Esophagus squamous epithelium (tissue), 5 donors: ENCODE measurements around the gene MEIS1. TPM values are rescaled to one million over a fixed set of nuclear protein-coding genes. Genes with fewer than 3 reads are reported as not detected.

ENCODE experiments used
- DNase-seq: peaks from one replicate; lab custom pipeline; 2025; lab: John Stamatoyannopoulos, UW
- H3K27ac ChIP-seq, 4 donors: fragments of 200-600 bp; sonication (generic); one replicate each; pipeline ENCODE4 v1.5.1; 2016 to 2019; ENCODE audit warnings: mild to moderate bottlenecking in 1 of 4
- H3K27me3 ChIP-seq, 4 donors: fragments of 200-600 bp; sonication (generic); 1 replicate in 3 of 4; 2 replicates in 1 of 4; pipeline versions ENCODE4 v1.5.1 to v1.6.0; 2017 to 2021; ENCODE audit warnings: antibody characterized with exemption in 1 of 4
- H3K36me3 ChIP-seq, 3 donors: fragments of 200-600 bp; sonication (generic); one replicate each; pipeline ENCODE4 v1.5.1; 2016 to 2019
- H3K4me1 ChIP-seq, 3 donors: fragments of 200-600 bp; sonication (generic); one replicate each; pipeline ENCODE4 v1.5.1; 2017 to 2019
- H3K4me3 ChIP-seq, 4 donors: fragments of 200-600 bp; sonication (generic); 1 replicate in 3 of 4; 2 replicates in 1 of 4; pipeline ENCODE4 v1.5.1; 2016 to 2019; ENCODE audit warnings: mild to moderate bottlenecking in 2 of 4, moderate library complexity in 1 of 4
- H3K9me3 ChIP-seq, 3 donors: fragments of 200-600 bp; sonication (generic); one replicate each; pipeline ENCODE4 v1.5.1; 2016 to 2019
- POLR2A ChIP-seq, 4 donors: fragments of 450-650 bp; IDR thresholded peaks; one replicate each; pipeline ENCODE4 v1.6.1; 2017; ENCODE audit warnings: antibody characterized with exemption in 4 of 4, mild to moderate bottlenecking in 4 of 4, moderate library complexity in 3 of 4
- WGBS, 2 donors: methylation state at CpG; one replicate each; pipeline ENCODE4 v1.1.5; 2018; 5-methylcytosine and 5-hydroxymethylcytosine counted together
- intact Hi-C: fragments of 100-400 bp; cut with DNase I; formaldehyde crosslinking; loops from one replicate; pipeline ENCODE4 v1.15.0; 2022
- total RNA-seq, 4 donors: library from RNA; depleted of rRNA; stranded (reverse); fragments of >200 nt; gene quantifications; one replicate each; pipeline ENCODE4 v1.1.0, GENCODE V29; 2016
- TF ChIP-seq, protein P1 (sequence below), 6 experiments: fragments of 450-650 bp in 4 of 6; fragments of 200-600 bp in 2 of 6; sonication (generic) in 2 of 6; IDR thresholded peaks; one replicate each; pipeline ENCODE4 v1.5.1; 2016 to 2019; ENCODE audit warnings: antibody characterized with exemption in 6 of 6, mild to moderate bottlenecking in 4 of 6, moderate library complexity in 4 of 6
- donor health status: DM: yes; HTN: yes; CAD: no.

MEIS1 gene
- total RNA-seq, 4 donors from 2014 or later, result 17.8 to 56.1 (median 28.5) TPM

- 0 to 3% methylated on average over 16 to 25 of the region's 36 CpGs for WGBS, 2 donors
- peaks cover 0 to 20% (median 0%) of the 10 kb centered on the region in 4 donors for H3K27me3 ChIP-seq
- no peak for TF ChIP-seq POLR2A (IDR thresholded peaks at IDR 0.05)
- TF ChIP-seq, protein P1, sequence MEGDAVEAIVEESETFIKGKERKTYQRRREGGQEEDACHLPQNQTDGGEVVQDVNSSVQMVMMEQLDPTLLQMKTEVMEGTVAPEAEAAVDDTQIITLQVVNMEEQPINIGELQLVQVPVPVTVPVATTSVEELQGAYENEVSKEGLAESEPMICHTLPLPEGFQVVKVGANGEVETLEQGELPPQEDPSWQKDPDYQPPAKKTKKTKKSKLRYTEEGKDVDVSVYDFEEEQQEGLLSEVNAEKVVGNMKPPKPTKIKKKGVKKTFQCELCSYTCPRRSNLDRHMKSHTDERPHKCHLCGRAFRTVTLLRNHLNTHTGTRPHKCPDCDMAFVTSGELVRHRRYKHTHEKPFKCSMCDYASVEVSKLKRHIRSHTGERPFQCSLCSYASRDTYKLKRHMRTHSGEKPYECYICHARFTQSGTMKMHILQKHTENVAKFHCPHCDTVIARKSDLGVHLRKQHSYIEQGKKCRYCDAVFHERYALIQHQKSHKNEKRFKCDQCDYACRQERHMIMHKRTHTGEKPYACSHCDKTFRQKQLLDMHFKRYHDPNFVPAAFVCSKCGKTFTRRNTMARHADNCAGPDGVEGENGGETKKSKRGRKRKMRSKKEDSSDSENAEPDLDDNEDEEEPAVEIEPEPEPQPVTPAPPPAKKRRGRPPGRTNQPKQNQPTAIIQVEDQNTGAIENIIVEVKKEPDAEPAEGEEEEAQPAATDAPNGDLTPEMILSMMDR (IDR thresholded peaks at IDR 0.05), result no peak
- H3K4me3 ChIP-seq, result peak overlapping the region; percentile 68 to 78 (median 74)
- no peaks in the 10 kb centered on the region for H3K9me3 ChIP-seq
- peak overlapping the region; percentile 86 to 98 (median 94) for H3K27ac ChIP-seq
- no peak for DNase-seq
- peaks cover 0 to 15% (median 8%) of the 10 kb centered on the region in 3 donors for H3K36me3 ChIP-seq
- intact Hi-C loops, result loop anchor here (5.0 kb wide), 1 partner anchor 137 kb away; no protein-coding TSS in a partner anchor
- peaks cover 0 to 46% (median 8%) of the 10 kb centered on the region in 3 donors for H3K4me1 ChIP-seq
Observed at GRCh38 chr2:66439812-66440542, 5.1 kb downstream of the MEIS1 start.

DNA sequence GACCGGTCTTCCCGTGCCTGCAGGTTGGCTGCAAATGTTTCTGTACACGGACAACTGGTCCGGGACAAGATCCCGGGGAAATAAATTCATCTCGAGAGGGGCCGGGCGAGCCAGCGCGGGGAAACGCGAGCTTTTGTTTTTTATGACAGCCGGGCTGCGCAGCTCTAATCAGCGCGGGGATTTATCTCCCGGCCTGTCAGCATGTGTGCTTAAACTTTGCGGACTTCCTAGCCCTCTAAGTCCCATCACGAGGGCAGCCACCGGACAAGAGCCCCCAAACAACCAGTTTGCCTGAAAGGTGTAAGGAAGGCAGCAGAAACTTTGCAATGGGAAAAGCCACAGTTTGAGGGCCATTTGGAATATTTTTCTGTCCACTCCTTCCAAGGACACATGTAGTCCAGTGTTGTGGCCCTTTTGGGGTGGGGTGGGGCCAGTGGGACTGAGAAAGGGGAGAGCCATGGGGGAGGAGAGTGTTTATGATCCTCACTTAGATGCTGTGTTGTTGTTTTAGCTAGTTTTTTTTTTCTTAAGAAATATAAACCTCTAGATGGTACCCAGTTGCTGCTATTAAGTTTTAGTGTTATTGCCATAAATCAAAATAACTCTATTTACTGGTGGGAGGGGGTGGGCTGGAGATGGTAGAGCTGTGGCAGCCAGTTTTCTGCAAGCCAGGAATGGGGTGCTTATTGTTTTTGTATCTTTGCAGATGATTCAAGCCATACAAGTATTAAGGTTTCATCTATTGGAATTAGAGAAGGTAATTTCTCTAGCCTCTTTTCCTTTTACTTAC is 6.0 kb downstream of the MEIS1 start:
- peaks cover 0 to 20% (median 8%) of the 10 kb centered on the region in 3 donors for H3K36me3 ChIP-seq
- intact Hi-C loops, result no loop called here
- H3K4me1 ChIP-seq, result peaks cover 0 to 54% (median 11%) of the 10 kb centered on the region in 3 donors
- no peak for TF ChIP-seq POLR2A (IDR thresholded peaks at IDR 0.05)
- TF ChIP-seq, protein P1 (IDR thresholded peaks at IDR 0.05), result no peak
- H3K27ac ChIP-seq, result peak overlapping the region; percentile 86 to 98 (median 94)
- peak overlapping the region; percentile 68 to 78 (median 74) for H3K4me3 ChIP-seq
- H3K9me3 ChIP-seq, result no peaks in the 10 kb centered on the region
- WGBS, 2 donors, result 2 to 5% methylated on average over 9 to 13 of the region's 20 CpGs
- DNase-seq, result no peak
- peaks cover 0 to 24% (median 0%) of the 10 kb centered on the region in 4 donors for H3K27me3 ChIP-seq

DNA sequence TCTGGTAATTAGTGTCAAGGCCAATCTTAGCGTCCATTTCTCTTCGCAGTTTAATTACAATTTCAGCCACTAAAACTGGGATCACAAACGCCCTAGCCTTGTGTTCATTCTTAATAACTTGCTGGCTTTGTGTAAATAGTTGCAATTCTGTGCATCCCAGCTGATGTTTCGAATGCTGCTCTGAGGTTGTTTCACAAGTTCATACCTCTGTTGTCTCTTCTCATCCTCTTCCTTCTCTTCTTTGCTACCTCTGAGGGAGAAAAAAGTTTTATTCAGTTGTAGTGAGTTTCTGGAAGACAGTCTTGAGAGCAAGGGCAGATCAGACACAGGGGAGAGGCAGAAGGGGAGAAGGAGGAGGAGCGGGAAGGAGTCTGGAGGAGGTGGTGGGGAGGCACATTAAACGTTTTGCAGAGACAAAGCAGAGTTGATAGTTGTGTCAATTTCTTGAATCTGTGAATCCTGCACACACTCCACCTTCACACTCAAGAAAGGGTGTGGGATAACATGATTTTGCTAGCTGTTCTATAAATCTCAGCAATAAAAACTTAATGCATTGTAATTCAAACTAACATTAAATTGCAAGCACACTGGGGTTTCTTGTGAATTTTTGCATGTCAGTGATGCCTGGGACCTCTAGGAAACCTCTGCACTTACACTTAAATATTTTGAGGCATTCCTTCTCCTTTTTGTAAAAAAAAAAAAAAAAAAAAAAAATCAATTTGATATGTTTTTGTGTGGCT is 6.8 kb downstream of the MEIS1 start:
- peaks cover 0 to 24% (median 0%) of the 10 kb centered on the region in 4 donors for H3K27me3 ChIP-seq
- intact Hi-C loops, result no loop called here
- no peaks in the 10 kb centered on the region for H3K9me3 ChIP-seq
- DNase-seq, result no peak
- peaks cover 0 to 62% (median 15%) of the 10 kb centered on the region in 3 donors for H3K4me1 ChIP-seq
- 21 to 24% methylated on average over 6 of the region's 6 CpGs for WGBS, 2 donors
- H3K36me3 ChIP-seq, result peaks cover 0 to 20% (median 8%) of the 10 kb centered on the region in 3 donors
- peak overlapping the region; percentile 86 to 98 (median 94) for H3K27ac ChIP-seq
- H3K4me3 ChIP-seq, result peak overlapping the region; percentile 68 to 78 (median 74)
- TF ChIP-seq POLR2A (IDR thresholded peaks at IDR 0.05), result no peak
- TF ChIP-seq, protein P1 (IDR thresholded peaks at IDR 0.05), result no peak

DNA sequence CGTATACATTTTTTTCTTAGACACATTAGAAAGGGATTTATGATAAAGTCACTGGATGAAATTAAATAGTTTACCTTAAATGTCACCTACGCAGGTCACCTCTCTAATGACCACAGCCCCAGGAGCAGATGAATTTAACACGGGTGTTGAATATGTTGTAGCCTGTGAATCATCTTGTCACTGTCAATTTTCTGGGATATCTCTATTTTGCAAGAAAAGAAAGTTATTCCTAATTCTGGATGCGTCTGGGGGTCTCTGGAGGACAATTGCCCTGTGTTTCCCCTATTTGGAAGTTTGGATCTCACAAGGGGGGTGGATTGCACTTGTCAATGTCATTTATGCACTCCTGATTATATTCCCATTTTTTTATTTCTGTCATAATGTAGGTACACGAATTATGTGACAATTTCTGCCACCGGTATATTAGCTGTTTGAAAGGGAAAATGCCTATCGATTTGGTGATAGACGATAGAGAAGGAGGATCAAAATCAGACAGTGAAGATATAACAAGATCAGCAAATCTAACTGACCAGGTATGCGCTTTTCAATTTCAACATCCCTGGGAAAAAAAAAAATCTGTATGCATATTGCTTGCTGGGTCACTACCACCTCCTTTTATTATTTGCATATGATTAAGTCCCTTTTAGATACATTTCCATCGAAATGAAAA is 7.7 kb downstream of the MEIS1 start:
- H3K4me1 ChIP-seq, result peaks cover 0 to 71% (median 22%) of the 10 kb centered on the region in 3 donors
- H3K36me3 ChIP-seq, result peaks cover 0 to 19% (median 8%) of the 10 kb centered on the region in 3 donors
- WGBS, 2 donors, result 29 to 36% methylated on average over 10 of the region's 10 CpGs
- H3K9me3 ChIP-seq, result no peaks in the 10 kb centered on the region
- intact Hi-C loops, result no loop called here
- peak overlapping the region; percentile 82 to 96 (median 92) for H3K27ac ChIP-seq
- TF ChIP-seq POLR2A (IDR thresholded peaks at IDR 0.05), result no peak
- TF ChIP-seq, protein P1 (IDR thresholded peaks at IDR 0.05), result no peak
- peak overlapping the region; percentile 30 to 78 (median 72) for H3K4me3 ChIP-seq
- H3K27me3 ChIP-seq, result peaks cover 0 to 24% (median 0%) of the 10 kb centered on the region in 4 donors
- no peak for DNase-seq
